Measurements from ENCODE around the gene RNF224. TPM values are rescaled to one million over a fixed set of nuclear protein-coding genes. Genes with fewer than 3 reads are reported as not detected.

Gene RNF224
- total and polyA plus RNA-seq, 2 of the 13 experiments (the other 11 are each of a cell fraction or from before 2014, with no cell fraction given) = 0.09 TPM; not detected in 1

DNA sequence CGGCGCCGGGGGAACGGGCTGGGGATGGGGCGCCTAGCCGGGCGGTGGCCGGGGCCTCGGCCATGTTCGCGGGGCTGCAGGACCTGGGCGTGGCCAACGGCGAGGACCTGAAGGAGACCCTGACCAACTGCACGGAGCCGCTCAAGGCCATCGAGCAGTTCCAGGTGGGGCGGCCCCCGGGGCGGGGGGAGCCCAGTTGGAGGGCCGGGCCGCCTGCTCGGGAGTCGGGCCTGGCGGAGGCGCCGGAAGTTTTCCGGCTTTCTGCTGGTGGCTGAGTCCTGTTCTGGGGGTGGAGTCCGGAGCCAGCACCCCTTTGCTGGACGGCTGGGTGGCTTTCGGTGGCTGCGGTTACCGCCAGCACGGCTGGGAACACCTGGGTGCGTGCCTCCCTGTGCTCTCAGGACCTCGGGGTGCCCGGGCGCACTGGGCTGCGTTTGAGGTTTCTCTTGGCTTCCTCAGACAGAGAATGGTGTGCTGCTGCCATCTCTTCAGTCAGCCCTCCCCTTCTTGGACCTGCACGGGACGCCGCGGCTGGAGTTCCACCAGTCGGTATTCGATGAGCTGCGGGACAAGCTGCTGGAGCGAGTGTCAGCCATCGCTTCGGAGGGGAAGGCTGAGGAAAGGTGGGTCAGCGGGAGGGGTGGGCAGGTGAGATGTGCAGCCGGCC lies 28.3 kb downstream of the RNF224 start (continued):
- 0 out of 2 replicates have a peak, but pooled peaks have one; percentile 27 for TF ChIP-seq NRL (CRISPR knock-in tag; IDR thresholded peaks at IDR 0.05; ENCODE audit: borderline replicate concordance)
- peak; percentile 1; the same call in 1 of the 2 replicates for TF ChIP-seq IRX3 (CRISPR knock-in tag; IDR thresholded peaks at IDR 0.05; ENCODE audit: borderline replicate concordance, low read depth)
- no peak for TF ChIP-seq ARID2 (CRISPR knock-in tag; IDR thresholded peaks at IDR 0.05; ENCODE audit: borderline replicate concordance)
- TF ChIP-seq POLR2AphosphoS5 (IDR thresholded peaks at IDR 0.05; ENCODE audit: low read depth, low read length) = no peak
- no peak for TF ChIP-seq XBP1 (CRISPR knock-in tag; IDR thresholded peaks at IDR 0.05)
- TF ChIP-seq SMAD3 (CRISPR knock-in tag; IDR thresholded peaks at IDR 0.05) = no peak
- TF ChIP-seq ZNF354B (CRISPR knock-in tag; IDR thresholded peaks at IDR 0.05) = no peak
- TF ChIP-seq ZNF746 (CRISPR knock-in tag; IDR thresholded peaks at IDR 0.05) = no peak
- TF ChIP-seq ERF (CRISPR knock-in tag; IDR thresholded peaks at IDR 0.05) = no peak; the same call in 1 of the 2 replicates
- TF ChIP-seq ZNF207 (IDR thresholded peaks at IDR 0.05; ENCODE audit: borderline replicate concordance) = no peak
- no peak for TF ChIP-seq ZSCAN31 (CRISPR knock-in tag; IDR thresholded peaks at IDR 0.05; ENCODE audit: low read depth)
- no peak for TF ChIP-seq ZFP90 (CRISPR knock-in tag; IDR thresholded peaks at IDR 0.05; ENCODE audit: borderline replicate concordance)
- TF ChIP-seq ZSCAN12 (CRISPR knock-in tag; IDR thresholded peaks at IDR 0.05) = no peak
- no peak for TF ChIP-seq SNRNP70 (IDR thresholded peaks at IDR 0.05; ENCODE audit: low read depth, low read length)
- no peak for TF ChIP-seq FOSL1 (CRISPR knock-in tag; IDR thresholded peaks at IDR 0.05; ENCODE audit: borderline replicate concordance)
- TF ChIP-seq KMT2A (CRISPR knock-in tag; IDR thresholded peaks at IDR 0.05) = no peak
- no peak for TF ChIP-seq ZNF296 (CRISPR knock-in tag; conservative IDR thresholded peaks at IDR 0.05)
- TF ChIP-seq, protein P1, sequence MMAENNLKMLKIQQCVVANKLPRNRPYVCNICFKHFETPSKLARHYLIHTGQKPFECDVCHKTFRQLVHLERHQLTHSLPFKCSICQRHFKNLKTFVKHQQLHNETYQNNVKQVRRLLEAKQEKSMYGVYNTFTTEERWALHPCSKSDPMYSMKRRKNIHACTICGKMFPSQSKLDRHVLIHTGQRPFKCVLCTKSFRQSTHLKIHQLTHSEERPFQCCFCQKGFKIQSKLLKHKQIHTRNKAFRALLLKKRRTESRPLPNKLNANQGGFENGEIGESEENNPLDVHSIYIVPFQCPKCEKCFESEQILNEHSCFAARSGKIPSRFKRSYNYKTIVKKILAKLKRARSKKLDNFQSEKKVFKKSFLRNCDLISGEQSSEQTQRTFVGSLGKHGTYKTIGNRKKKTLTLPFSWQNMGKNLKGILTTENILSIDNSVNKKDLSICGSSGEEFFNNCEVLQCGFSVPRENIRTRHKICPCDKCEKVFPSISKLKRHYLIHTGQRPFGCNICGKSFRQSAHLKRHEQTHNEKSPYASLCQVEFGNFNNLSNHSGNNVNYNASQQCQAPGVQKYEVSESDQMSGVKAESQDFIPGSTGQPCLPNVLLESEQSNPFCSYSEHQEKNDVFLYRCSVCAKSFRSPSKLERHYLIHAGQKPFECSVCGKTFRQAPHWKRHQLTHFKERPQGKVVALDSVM (CRISPR knock-in tag; IDR thresholded peaks at IDR 0.05) = no peak
- no peak for TF ChIP-seq ZNF552 (CRISPR knock-in tag; IDR thresholded peaks at IDR 0.05; ENCODE audit: borderline replicate concordance)
- 0 out of 2 replicates have a peak, but pooled peaks have one; percentile 2 for TF ChIP-seq ZNF598 (CRISPR knock-in tag; IDR thresholded peaks at IDR 0.05; ENCODE audit: borderline replicate concordance)
- TF ChIP-seq ZNF572 (CRISPR knock-in tag; IDR thresholded peaks at IDR 0.05) = no peak
- no peak for TF ChIP-seq ZNF232 (CRISPR knock-in tag; IDR thresholded peaks at IDR 0.05; ENCODE audit: borderline replicate concordance)
- TF ChIP-seq ZNF333 (CRISPR knock-in tag; IDR thresholded peaks at IDR 0.05; ENCODE audit: borderline replicate concordance) = 0 out of 2 replicates have a peak, but pooled peaks have one; percentile 13
- no peak for TF ChIP-seq NFRKB (IDR thresholded peaks at IDR 0.05)
- TF ChIP-seq, protein P2, sequence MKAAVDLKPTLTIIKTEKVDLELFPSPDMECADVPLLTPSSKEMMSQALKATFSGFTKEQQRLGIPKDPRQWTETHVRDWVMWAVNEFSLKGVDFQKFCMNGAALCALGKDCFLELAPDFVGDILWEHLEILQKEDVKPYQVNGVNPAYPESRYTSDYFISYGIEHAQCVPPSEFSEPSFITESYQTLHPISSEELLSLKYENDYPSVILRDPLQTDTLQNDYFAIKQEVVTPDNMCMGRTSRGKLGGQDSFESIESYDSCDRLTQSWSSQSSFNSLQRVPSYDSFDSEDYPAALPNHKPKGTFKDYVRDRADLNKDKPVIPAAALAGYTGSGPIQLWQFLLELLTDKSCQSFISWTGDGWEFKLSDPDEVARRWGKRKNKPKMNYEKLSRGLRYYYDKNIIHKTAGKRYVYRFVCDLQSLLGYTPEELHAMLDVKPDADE (CRISPR knock-in tag; IDR thresholded peaks at IDR 0.05) = no peak
- TF ChIP-seq ZNF441 (CRISPR knock-in tag; IDR thresholded peaks at IDR 0.05; ENCODE audit: borderline replicate concordance) = no peak
